K562 (cell line): ENCODE measurements around the gene PACRG. TPM values are rescaled to one million over a fixed set of nuclear protein-coding genes. Genes with fewer than 3 reads are reported as not detected.

Experiments used
- C11orf30 ChIP-seq: fragments of 450-650 bp; IDR thresholded peaks from 2 replicates; pipeline ENCODE4 v1.6.1; 2016; ENCODE audit warnings: low read depth, mild to moderate bottlenecking
- CREM ChIP-seq: IDR thresholded peaks from 2 replicates; pipeline ENCODE4 v1.6.1; 2014; ENCODE audit warnings: antibody characterized with exemption, low read depth
- ESRRB ChIP-seq: fragments of 250-450 bp; sonication (Bioruptor Pico); IDR thresholded peaks from 2 replicates; pipeline ENCODE4 v1.5.0; 2020; ENCODE audit warnings: mild to moderate bottlenecking, moderate library complexity, borderline replicate concordance
- ETS2 ChIP-seq: IDR thresholded peaks from 2 replicates; pipeline ENCODE4 v1.6.1; 2016; ENCODE audit warnings: borderline replicate concordance, missing genetic modification characterization, mild to moderate bottlenecking, moderate library complexity, missing compliant biosample characterization; ENCODE audit not compliant: poor library complexity, severe bottlenecking
- GABPB2 ChIP-seq: fragments of 250-450 bp; sonication (Bioruptor Pico); conservative IDR thresholded peaks from 2 replicates; pipeline ENCODE4 v1.5.1; 2021; ENCODE audit warnings: mild to moderate bottlenecking
- HDAC1 ChIP-seq, 2 experiments: fragments of 450-650 bp; IDR thresholded peaks; 2 replicates each; pipeline ENCODE4 v1.6.1; 2016 to 2017; ENCODE audit warnings: inconsistent platforms in 1 of 2, mild to moderate bottlenecking in 1 of 2, moderate library complexity in 1 of 2
- MAFG ChIP-seq: fragments of 450-650 bp; conservative IDR thresholded peaks from 2 replicates; pipeline ENCODE4 v1.6.1; 2016; ENCODE audit warnings: missing genetic modification characterization, missing compliant biosample characterization
- MAFK ChIP-seq: IDR thresholded peaks from 2 replicates; pipeline ENCODE4 v1.6.1; 2011; ENCODE audit warnings: low read length, improper control_type of control experiment
- NFE2 ChIP-seq: IDR thresholded peaks from 2 replicates; pipeline ENCODE4 v1.6.1; 2014; ENCODE audit warnings: antibody characterized with exemption, low read depth
- PRPF4 ChIP-seq: fragments of 200-400 bp; formaldehyde crosslinking; IDR thresholded peaks from one replicate; pipeline ENCODE4 v1.6.1; 2017; ENCODE audit warnings: low read length, low read depth, mild to moderate bottlenecking; ENCODE audit not compliant: insufficient read depth, poor library complexity, severe bottlenecking
- ZBTB8A ChIP-seq: fragments of 450-650 bp; IDR thresholded peaks from 2 replicates; pipeline ENCODE4 v1.6.1; 2018; ENCODE audit warnings: mild to moderate bottlenecking, moderate library complexity; ENCODE audit not compliant: partially characterized antibody
- ZEB2 ChIP-seq: fragments of 450-650 bp; IDR thresholded peaks from 2 replicates; pipeline ENCODE4 v1.6.1; 2016
- ZNF3 ChIP-seq: fragments of 250-450 bp; sonication (Bioruptor Pico); IDR thresholded peaks from 2 replicates; pipeline ENCODE4 v1.5.0; 2021; ENCODE audit warnings: mild to moderate bottlenecking, moderate library complexity
- ZNF408 ChIP-seq: fragments of 250-450 bp; sonication (Bioruptor Pico); IDR thresholded peaks from 2 replicates; pipeline ENCODE4 v1.4.0; 2020; ENCODE audit warnings: low read depth, mild to moderate bottlenecking, moderate library complexity
- polyA plus RNA-seq, 8 experiments: library from polyadenylated mRNA; depleted of rRNA in 4 of 8; stranded (reverse) in 5 of 8; unstranded in 3 of 8; fragments of >200 nt; fragmentation: Nextera tagmentation in 2 of 8; fragmentation: Illumina TruSeq in 1 of 8; extraction: Ambion mirVana in 2 of 8; extraction: Trizol in 1 of 8; gene quantifications; 2 replicates each; pipeline versions ENCODE4 v1.2.1 to v1.2.3, GENCODE V29; 2011 to 2014; ENCODE audit warnings: inconsistent platforms in 1 of 8, missing spikeins in 1 of 8
- total RNA-seq, 7 experiments: library from RNA; depleted of rRNA in 6 of 7; stranded (reverse); fragments of >200 nt in 6 of 7; fragmentation: Illumina TruSeq in 2 of 7; extraction: Trizol in 2 of 7; gene quantifications; 2 replicates each; pipeline versions ENCODE4 v1.2.1 to v1.2.3, GENCODE V29; 2011 to 2021; ENCODE audit warnings: low replicate concordance in 1 of 7
- TF ChIP-seq, protein P1 (sequence below): fragments of 250-450 bp; sonication (Bioruptor Pico); IDR thresholded peaks from 2 replicates; pipeline ENCODE4 v1.8.0; 2021; ENCODE audit warnings: mild to moderate bottlenecking, moderate library complexity
- TF ChIP-seq, protein P2 (sequence below): fragments of 200-800 bp; sonication (Bioruptor generic); IDR thresholded peaks from 2 replicates; pipeline ENCODE4 v1.6.1; 2017; ENCODE audit warnings: missing genetic modification characterization, missing compliant biosample characterization
- TF ChIP-seq, protein P3 (sequence below), 2 experiments: fragments of 450-650 bp in 1 of 2; sonication (generic) in 1 of 2; formaldehyde crosslinking in 1 of 2; IDR thresholded peaks in 1 of 2; conservative IDR thresholded peaks in 1 of 2; 2 replicates each; pipeline versions ENCODE4 v1.6.1 to v1.8.1; 2016 to 2023; ENCODE audit warnings: mild to moderate bottlenecking in 2 of 2, moderate library complexity in 2 of 2, inconsistent platforms in 1 of 2, missing genetic modification reagents in 1 of 2
- TF ChIP-seq, protein P4 (sequence below): fragments of 450-650 bp; IDR thresholded peaks from 2 replicates; pipeline ENCODE4 v1.6.1; 2017; ENCODE audit warnings: antibody characterized with exemption, mild to moderate bottlenecking
- TF ChIP-seq, protein P5 (sequence below): fragments of 450-650 bp; IDR thresholded peaks from 2 replicates; pipeline ENCODE4 v1.6.1; 2016; ENCODE audit warnings: low read depth, mild to moderate bottlenecking, moderate library complexity

PACRG gene
- total and polyA plus RNA-seq, 9 of the 15 experiments (the other 6 are each of a cell fraction or from before 2014, with no cell fraction given): 0.04 TPM; not detected in 8

DNA sequence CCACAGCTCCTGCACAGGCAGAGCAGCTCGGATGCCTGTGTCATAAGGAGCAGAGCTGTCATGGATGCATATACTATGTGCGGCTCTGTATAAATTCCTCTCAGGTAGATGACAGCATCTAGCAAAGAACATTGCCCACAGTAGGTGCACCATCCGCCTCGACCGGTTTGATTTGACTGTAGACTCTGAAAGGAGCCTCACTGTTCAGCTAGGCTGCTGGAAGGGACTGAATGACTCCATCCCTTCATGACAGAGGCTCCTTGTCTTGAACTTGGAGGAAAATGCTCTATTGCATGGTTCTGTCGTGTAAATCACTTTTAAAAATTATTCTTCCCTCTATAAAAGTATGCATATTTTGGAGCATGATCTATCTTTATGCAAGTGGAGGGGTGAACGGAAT is 557.9 kb downstream of the PACRG start (continued):
- TF ChIP-seq PRPF4 (no peak), ZNF3 (CRISPR knock-in tag) (no peak), GABPB2 (no peak), NFE2 (peak; percentile 44; the same call in 1 of the 2 replicates), ETS2 (tag) (no peak), MAFG (tag) (peak; percentile 72), HDAC1 (IDR thresholded peaks at IDR 0.05) (no peak), MAFK (0 out of 2 replicates have a peak, but pooled peaks have one; percentile 10), C11orf30 (0 out of 2 replicates have a peak, but pooled peaks have one; percentile 14), ESRRB (CRISPR knock-in tag) (no peak), ZBTB8A (no peak), ZEB2 (no peak), CREM (no peak), ZNF408 (CRISPR knock-in tag) (no peak)
- TF ChIP-seq, protein P1, sequence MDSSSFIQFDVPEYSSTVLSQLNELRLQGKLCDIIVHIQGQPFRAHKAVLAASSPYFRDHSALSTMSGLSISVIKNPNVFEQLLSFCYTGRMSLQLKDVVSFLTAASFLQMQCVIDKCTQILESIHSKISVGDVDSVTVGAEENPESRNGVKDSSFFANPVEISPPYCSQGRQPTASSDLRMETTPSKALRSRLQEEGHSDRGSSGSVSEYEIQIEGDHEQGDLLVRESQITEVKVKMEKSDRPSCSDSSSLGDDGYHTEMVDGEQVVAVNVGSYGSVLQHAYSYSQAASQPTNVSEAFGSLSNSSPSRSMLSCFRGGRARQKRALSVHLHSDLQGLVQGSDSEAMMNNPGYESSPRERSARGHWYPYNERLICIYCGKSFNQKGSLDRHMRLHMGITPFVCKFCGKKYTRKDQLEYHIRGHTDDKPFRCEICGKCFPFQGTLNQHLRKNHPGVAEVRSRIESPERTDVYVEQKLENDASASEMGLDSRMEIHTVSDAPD (CRISPR knock-in tag): no peak
- TF ChIP-seq, protein P2, sequence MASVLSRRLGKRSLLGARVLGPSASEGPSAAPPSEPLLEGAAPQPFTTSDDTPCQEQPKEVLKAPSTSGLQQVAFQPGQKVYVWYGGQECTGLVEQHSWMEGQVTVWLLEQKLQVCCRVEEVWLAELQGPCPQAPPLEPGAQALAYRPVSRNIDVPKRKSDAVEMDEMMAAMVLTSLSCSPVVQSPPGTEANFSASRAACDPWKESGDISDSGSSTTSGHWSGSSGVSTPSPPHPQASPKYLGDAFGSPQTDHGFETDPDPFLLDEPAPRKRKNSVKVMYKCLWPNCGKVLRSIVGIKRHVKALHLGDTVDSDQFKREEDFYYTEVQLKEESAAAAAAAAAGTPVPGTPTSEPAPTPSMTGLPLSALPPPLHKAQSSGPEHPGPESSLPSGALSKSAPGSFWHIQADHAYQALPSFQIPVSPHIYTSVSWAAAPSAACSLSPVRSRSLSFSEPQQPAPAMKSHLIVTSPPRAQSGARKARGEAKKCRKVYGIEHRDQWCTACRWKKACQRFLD: no peak
- TF ChIP-seq, protein P3, sequence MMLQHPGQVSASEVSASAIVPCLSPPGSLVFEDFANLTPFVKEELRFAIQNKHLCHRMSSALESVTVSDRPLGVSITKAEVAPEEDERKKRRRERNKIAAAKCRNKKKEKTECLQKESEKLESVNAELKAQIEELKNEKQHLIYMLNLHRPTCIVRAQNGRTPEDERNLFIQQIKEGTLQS (IDR thresholded peaks at IDR 0.05): no peak
- TF ChIP-seq, protein P3 (CRISPR knock-in tag; conservative IDR thresholded peaks at IDR 0.05): no peak
- TF ChIP-seq, protein P4, sequence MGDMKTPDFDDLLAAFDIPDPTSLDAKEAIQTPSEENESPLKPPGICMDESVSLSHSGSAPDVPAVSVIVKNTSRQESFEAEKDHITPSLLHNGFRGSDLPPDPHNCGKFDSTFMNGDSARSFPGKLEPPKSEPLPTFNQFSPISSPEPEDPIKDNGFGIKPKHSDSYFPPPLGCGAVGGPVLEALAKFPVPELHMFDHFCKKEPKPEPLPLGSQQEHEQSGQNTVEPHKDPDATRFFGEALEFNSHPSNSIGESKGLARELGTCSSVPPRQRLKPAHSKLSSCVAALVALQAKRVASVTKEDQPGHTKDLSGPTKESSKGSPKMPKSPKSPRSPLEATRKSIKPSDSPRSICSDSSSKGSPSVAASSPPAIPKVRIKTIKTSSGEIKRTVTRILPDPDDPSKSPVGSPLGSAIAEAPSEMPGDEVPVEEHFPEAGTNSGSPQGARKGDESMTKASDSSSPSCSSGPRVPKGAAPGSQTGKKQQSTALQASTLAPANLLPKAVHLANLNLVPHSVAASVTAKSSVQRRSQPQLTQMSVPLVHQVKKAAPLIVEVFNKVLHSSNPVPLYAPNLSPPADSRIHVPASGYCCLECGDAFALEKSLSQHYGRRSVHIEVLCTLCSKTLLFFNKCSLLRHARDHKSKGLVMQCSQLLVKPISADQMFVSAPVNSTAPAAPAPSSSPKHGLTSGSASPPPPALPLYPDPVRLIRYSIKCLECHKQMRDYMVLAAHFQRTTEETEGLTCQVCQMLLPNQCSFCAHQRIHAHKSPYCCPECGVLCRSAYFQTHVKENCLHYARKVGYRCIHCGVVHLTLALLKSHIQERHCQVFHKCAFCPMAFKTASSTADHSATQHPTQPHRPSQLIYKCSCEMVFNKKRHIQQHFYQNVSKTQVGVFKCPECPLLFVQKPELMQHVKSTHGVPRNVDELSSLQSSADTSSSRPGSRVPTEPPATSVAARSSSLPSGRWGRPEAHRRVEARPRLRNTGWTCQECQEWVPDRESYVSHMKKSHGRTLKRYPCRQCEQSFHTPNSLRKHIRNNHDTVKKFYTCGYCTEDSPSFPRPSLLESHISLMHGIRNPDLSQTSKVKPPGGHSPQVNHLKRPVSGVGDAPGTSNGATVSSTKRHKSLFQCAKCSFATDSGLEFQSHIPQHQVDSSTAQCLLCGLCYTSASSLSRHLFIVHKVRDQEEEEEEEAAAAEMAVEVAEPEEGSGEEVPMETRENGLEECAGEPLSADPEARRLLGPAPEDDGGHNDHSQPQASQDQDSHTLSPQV: no peak
- TF ChIP-seq, protein P5, sequence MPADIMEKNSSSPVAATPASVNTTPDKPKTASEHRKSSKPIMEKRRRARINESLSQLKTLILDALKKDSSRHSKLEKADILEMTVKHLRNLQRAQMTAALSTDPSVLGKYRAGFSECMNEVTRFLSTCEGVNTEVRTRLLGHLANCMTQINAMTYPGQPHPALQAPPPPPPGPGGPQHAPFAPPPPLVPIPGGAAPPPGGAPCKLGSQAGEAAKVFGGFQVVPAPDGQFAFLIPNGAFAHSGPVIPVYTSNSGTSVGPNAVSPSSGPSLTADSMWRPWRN: no peak
